Heart left ventricle (tissue), 16 donors: Measurements from ENCODE around the gene TMEM119. TPM values are rescaled to one million over a fixed set of nuclear protein-coding genes. Genes with fewer than 3 reads are reported as not detected.
"Not testable (repeated sequence)": the region's sequence is repeated elsewhere in the genome, so short reads cannot be mapped to it uniquely, and the experiment has no call there.

Source experiments
- ATAC-seq, 4 donors: fragments of 200-7000 bp; cut with Tn5 transposase; one replicate each; pipeline ENCODE4 v1.9.1; 2020 to 2022; ENCODE audit warnings: moderate library complexity in 4 of 4, mild to moderate bottlenecking in 3 of 4, moderate number of reproducible peaks in 1 of 4
- DNase-seq, 5 donors: peaks; one replicate each; pipeline ENCODE4 v3.0.0-alpha.2; 2020
- H3K27ac ChIP-seq, 12 donors: fragments of 200-600 bp; sonication (generic) in 4 of 12; one replicate each; pipeline versions ENCODE4 v1.5.0 to v1.8.0; 2016 to 2022; ENCODE audit warnings: mild to moderate bottlenecking in 2 of 12
- H3K27me3 ChIP-seq, 9 donors: fragments of 200-600 bp; sonication (generic) in 2 of 9; one replicate each; pipeline versions ENCODE4 v1.5.1 to v1.8.0; 2016 to 2022; ENCODE audit warnings: mild to moderate bottlenecking in 3 of 9
- H3K36me3 ChIP-seq, 9 donors: fragments of 200-600 bp; sonication (generic) in 2 of 9; one replicate each; pipeline versions ENCODE4 v1.5.0 to v1.8.0; 2018 to 2022; ENCODE audit warnings: mild to moderate bottlenecking in 2 of 9
- H3K4me1 ChIP-seq, 12 donors: fragments of 200-600 bp; sonication (generic) in 4 of 12; one replicate each; pipeline versions ENCODE4 v1.5.0 to v1.8.0; 2016 to 2022; ENCODE audit warnings: mild to moderate bottlenecking in 3 of 12
- H3K4me3 ChIP-seq, 12 donors: fragments of 200-600 bp; sonication (generic) in 4 of 12; one replicate each; pipeline versions ENCODE4 v1.5.0 to v1.8.0; 2017 to 2022; ENCODE audit warnings: mild to moderate bottlenecking in 9 of 12, moderate library complexity in 4 of 12
- H3K9me3 ChIP-seq, 12 donors: fragments of 200-600 bp; sonication (generic) in 4 of 12; one replicate each; pipeline versions ENCODE4 v1.5.0 to v1.8.0; 2016 to 2022; ENCODE audit warnings: mild to moderate bottlenecking in 1 of 12
- CTCF ChIP-seq, 12 donors: fragments of 200-600 bp; sonication (generic) in 4 of 12; IDR thresholded peaks; one replicate each; pipeline versions ENCODE4 v1.5.0 to v1.8.0; 2018 to 2022; ENCODE audit warnings: antibody characterized with exemption in 12 of 12, mild to moderate bottlenecking in 5 of 12
- POLR2A ChIP-seq, 2 donors: fragments of 450-650 bp; IDR thresholded peaks; one replicate each; pipeline ENCODE4 v1.6.1; 2017; ENCODE audit warnings: antibody characterized with exemption in 2 of 2, mild to moderate bottlenecking in 2 of 2, moderate library complexity in 2 of 2
- WGBS, 4 donors: extraction: QIAGEN DNeasy Blood & Tissue Kit in 2 of 4; methylation state at CpG; one replicate each; pipeline versions ENCODE4 v1.1.5 to v1.1.7; 2013 to 2018; 5-methylcytosine and 5-hydroxymethylcytosine counted together
- intact Hi-C, 10 donors: fragments of 100-400 bp; cut with DNase I; formaldehyde crosslinking; loops; one replicate each; pipeline versions ENCODE4 v1.11.1 to v1.14.2; 2022
- polyA plus RNA-seq, 2 donors: library from polyadenylated mRNA; stranded (reverse); fragments of 200-250 nt; gene quantifications; one replicate each; pipeline ENCODE4 v1.2.3, GENCODE V29; 2013
- total RNA-seq, 9 donors: library from RNA; depleted of rRNA in 2 of 9; stranded (reverse); fragments of >200 nt in 2 of 9; fragmentation: NEBNext Ultra II Directional in 3 of 9; extraction: Animal tissue kit (Norgen Biotek cat#: 25700) in 3 of 9; gene quantifications; one replicate each; pipeline versions ENCODE4 v1.1.0 to v1.2.4, GENCODE V29; 2016 to 2023
- donor health status: ischemic (EF 13 %, LVEDD 7.1; RV severe dilation, severe dysfunction).
- donor health status: healthy with polysubstance abuse.
- donor health status: DM: no; HTN: yes; CAD: no.
- donor health status: DM: no; HTN: no; CAD: no.
- donor health status: ischemic (EF 25% LVEDD 6.9; RV normal size, moderate dysfunction).
- donor health status: ischemic (EF 25% LVEDD 5.7; RV mildly dilated, moderate dysfunction).
- donor health status: healthy.
- donor health status: DM: yes; HTN: yes; CAD: no.
- donor health status: ischemic (EF 35%, LVEDD 5.7; RV mildly dilated, moderate dysfunction).
- donor health status: nonischemic (EF 11% LVEDD 7.7; RV severe dilation, severe dysfunction).
- donor health status: DM: yes; HTN: yes; CAD: no.
- donor health status: PGD.
- donor health status: ischemic (EF 29% LVEDD 5.4; RV normal size, mild dysfunction).
- donor health status: nonischemic (EF 23%, LVEDD 6.1; RV moderate dilation, normal function).

Gene TMEM119
- total and polyA plus RNA-seq, 11 donors, result 0.19 to 11.0 (median 2.2) TPM

DNA sequence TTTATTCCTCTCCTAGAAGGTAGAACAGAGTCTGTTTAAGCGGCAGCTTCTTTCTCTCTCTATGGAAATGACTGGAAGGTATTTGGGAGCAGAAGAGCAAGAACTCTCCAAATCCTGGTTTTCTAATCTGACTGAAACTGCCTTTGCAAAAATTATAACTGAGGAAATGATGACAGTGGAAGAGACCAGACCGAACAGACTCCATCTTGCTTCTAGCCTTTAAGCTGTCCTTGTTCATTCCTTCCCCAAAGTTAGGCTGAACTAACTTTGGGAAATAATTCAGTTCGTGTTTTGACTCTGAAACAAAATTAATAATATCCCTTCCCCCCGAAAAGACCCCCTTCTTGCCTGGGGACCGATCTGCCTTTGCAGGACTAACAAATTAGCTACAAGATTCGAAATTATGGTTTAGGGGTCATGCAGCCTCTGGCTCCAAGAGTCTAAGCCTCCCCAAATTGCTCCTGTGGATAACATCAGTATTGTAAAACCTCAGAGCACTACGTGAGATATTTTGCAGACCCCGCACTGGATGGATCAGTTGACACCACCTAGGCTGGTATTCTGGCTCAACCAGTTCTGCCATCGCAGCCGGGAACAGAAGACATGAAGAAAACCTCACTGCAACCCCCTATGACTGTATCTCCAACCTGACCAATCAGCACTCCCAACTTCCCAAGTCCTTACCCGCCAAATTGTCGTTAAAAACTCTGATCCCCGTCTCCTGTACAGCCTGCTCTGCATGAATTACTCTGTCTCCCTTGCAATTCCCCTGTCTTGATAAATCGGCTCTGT, 21.7 kb upstream of the TMEM119 start:
- no peak for TF ChIP-seq CTCF (IDR thresholded peaks at IDR 0.05)
- TF ChIP-seq POLR2A (IDR thresholded peaks at IDR 0.05), result no peak
- H3K4me3 ChIP-seq, result no peak overlapping the region
- H3K27ac ChIP-seq, result no peak overlapping the region
- no peak for ATAC-seq
- no peaks in the 10 kb centered on the region for H3K27me3 ChIP-seq
- intact Hi-C loops, result loop anchor here in 6 of 10 donors (1.0 to 5.0 kb wide), 9 partner anchors 49 to 702 kb away; partner anchors contain the start of genes ALKBH2 (in 1 of the 6), ISCU (in 1 of the 6) and SART3 (in 1 of the 6)
- H3K36me3 ChIP-seq, result peaks cover 0 to 24% (median 0%) of the 10 kb centered on the region in 9 donors
- 86 to 91% (median 88%) methylated on average over 14 of the region's 14 CpGs for WGBS, 4 donors
- peak in 1 of 5 donors; percentile 2 for DNase-seq
- peaks cover 0 to 59% (median 13%) of the 10 kb centered on the region in 12 donors for H3K4me1 ChIP-seq
- H3K9me3 ChIP-seq, result peaks cover 0 to 10% (median 0%) of the 10 kb centered on the region in 12 donors

- H3K36me3 ChIP-seq, result peaks cover 0 to 20% (median 0%) of the 10 kb centered on the region in 9 donors
- intact Hi-C loops, result loop anchor here in 9 of 10 donors (1.0 to 5.0 kb wide), 12 partner anchors 48 to 702 kb away; partner anchors contain the start of genes ALKBH2 (in 1 of the 9), ISCU (in 1 of the 9) and SART3 (in 1 of the 9)
- ATAC-seq, H3K4me3 ChIP-seq, H3K27ac ChIP-seq, H3K27me3 ChIP-seq: not testable (repeated sequence)
- H3K9me3 ChIP-seq, result peaks cover 0 to 10% (median 0%) of the 10 kb centered on the region in 12 donors
- WGBS, 4 donors, result 80 to 94% (median 88%) methylated on average over 4 of the region's 4 CpGs
- peak in 1 of 5 donors; percentile 6 for DNase-seq
- peaks cover 0 to 61% (median 13%) of the 10 kb centered on the region in 12 donors for H3K4me1 ChIP-seq
Measured at GRCh38 chr12:108618953-108619274, 21.0 kb upstream of the TMEM119 start.

- intact Hi-C loops, result loop anchor here in 9 of 10 donors (1.0 to 5.0 kb wide), 11 partner anchors 48 to 701 kb away; partner anchors contain the start of genes ALKBH2 (in 1 of the 9), ISCU (in 1 of the 9) and SART3 (in 1 of the 9)
- H3K9me3 ChIP-seq, result peaks cover 0 to 10% (median 0%) of the 10 kb centered on the region in 12 donors
- DNase-seq (peak; percentile 74 to 89 (median 80)), ATAC-seq (peak; percentile 72 to 90 (median 80))
- 10 to 13% (median 13%) methylated on average over 14 to 16 of the region's 16 CpGs for whole genome bisulfite sequencing, 4 donors
- H3K4me1 ChIP-seq, result peaks cover 0 to 67% (median 13%) of the 10 kb centered on the region in 12 donors
- peaks cover 0 to 17% (median 0%) of the 10 kb centered on the region in 9 donors for H3K36me3 ChIP-seq
- peak overlapping the region in 1 of 12 donors; percentile 53 for H3K27ac ChIP-seq
- no peak overlapping the region for H3K4me3 ChIP-seq
- H3K27me3 ChIP-seq, result no peaks in the 10 kb centered on the region
- TF ChIP-seq POLR2A (IDR thresholded peaks at IDR 0.05), result no peak
- peak; percentile 91 to 100 (median 98) for TF ChIP-seq CTCF (IDR thresholded peaks at IDR 0.05)
Measured at GRCh38 chr12:108618079-108618952, 20.4 kb upstream of the TMEM119 start.
